Ovary (tissue), 3 donors: ENCODE results near the gene U2SURP.

Experiments
- EP300 ChIP-seq: sonication (generic); formaldehyde crosslinking; IDR thresholded peaks from one replicate; pipeline ENCODE4 v1.6.1; 2017; ENCODE audit warnings: antibody characterized with exemption
- POLR2A ChIP-seq: fragments of 450-650 bp; IDR thresholded peaks from one replicate; pipeline ENCODE4 v1.6.1; 2017; ENCODE audit warnings: antibody characterized with exemption, mild to moderate bottlenecking, moderate library complexity
- TF ChIP-seq, protein P1 (sequence below), 3 donors: fragments of 450-650 bp in 2 of 3; fragments of 200-600 bp in 1 of 3; IDR thresholded peaks; one replicate each; pipeline versions ENCODE4 v1.5.1 to v1.8.0; 2016 to 2022; ENCODE audit warnings: antibody characterized with exemption in 3 of 3, mild to moderate bottlenecking in 1 of 3
- donor health status: DM: no; HTN: no; CAD: no.

DNA sequence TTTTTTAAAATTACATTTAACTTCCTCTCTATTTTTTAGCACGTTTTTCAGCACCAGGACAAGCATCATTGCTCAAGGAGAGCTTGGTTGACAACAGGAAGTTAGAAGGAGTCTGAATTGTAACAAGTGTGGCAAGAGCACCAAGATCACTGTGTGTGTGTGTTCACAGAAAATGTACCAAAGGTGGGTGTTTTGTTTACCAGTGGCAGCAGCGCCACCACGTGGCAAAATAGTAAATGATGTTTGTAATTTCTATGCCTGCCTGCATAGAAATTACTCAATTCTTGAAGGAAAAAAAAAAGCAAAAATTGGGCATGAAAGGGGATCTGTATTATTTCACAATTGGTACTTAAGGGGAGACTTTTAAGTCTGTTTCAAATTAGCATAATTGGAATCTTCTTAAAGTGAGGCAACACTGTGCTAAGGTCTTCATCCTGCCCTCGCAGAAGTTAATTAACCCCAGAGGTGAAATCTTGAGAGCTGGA lies 7.4 kb upstream of the U2SURP start:
- TF ChIP-seq POLR2A (no peak), EP300 (no peak)
- TF ChIP-seq, protein P1, sequence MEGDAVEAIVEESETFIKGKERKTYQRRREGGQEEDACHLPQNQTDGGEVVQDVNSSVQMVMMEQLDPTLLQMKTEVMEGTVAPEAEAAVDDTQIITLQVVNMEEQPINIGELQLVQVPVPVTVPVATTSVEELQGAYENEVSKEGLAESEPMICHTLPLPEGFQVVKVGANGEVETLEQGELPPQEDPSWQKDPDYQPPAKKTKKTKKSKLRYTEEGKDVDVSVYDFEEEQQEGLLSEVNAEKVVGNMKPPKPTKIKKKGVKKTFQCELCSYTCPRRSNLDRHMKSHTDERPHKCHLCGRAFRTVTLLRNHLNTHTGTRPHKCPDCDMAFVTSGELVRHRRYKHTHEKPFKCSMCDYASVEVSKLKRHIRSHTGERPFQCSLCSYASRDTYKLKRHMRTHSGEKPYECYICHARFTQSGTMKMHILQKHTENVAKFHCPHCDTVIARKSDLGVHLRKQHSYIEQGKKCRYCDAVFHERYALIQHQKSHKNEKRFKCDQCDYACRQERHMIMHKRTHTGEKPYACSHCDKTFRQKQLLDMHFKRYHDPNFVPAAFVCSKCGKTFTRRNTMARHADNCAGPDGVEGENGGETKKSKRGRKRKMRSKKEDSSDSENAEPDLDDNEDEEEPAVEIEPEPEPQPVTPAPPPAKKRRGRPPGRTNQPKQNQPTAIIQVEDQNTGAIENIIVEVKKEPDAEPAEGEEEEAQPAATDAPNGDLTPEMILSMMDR (IDR thresholded peaks at IDR 0.05) = peak in 2 of 3 donors; percentile 23 to 39
